ENCODE results near the gene JOSD1. TPM values are rescaled to one million over a fixed set of nuclear protein-coding genes. Genes with fewer than 3 reads are reported as not detected.
A peak's percentile ranks its signal among the peaks of the same experiment; 100 is the strongest.

JOSD1 gene
- total and polyA plus RNA-seq, 4 donors: 35.4 to 51.0 (median 39.8) TPM

GRCh38 chr22:38733724-38734381 lies 33.1 kb upstream of the JOSD1 start:
- H3K36me3 ChIP-seq (ENCODE audit: control insufficient read depth, insufficient read depth, low read length): peaks cover 98% of the 10 kb centered on the region
- no peaks in the 10 kb centered on the region for H3K27me3 ChIP-seq (ENCODE audit: control insufficient read depth, insufficient read depth, low read length)
- H3K4me3 ChIP-seq (ENCODE audit: low read depth, low read length): no peak overlapping the region
- peak overlapping the region; percentile 52 for H3K27ac ChIP-seq (ENCODE audit: low read depth, low read length)
- H3K9me3 ChIP-seq (ENCODE audit: control insufficient read depth, insufficient read depth, low read length): no peaks in the 10 kb centered on the region
- DNase-seq (ENCODE audit: low read depth in 4 of 6, low spot score in 6 of 6): peak in 2 of 6 donors; percentile 64 to 82
- H3K4me1 ChIP-seq (ENCODE audit: control insufficient read depth, insufficient read depth, low read length): peaks cover 33% of the 10 kb centered on the region
- 28% methylated on average over 6 of the region's 8 CpGs for WGBS (ENCODE audit: insufficient coverage)

GRCh38 chr22:38733329-38733723 lies 32.6 kb upstream of the JOSD1 start:
- Histone ChIP-seq H3K4me3 (ENCODE audit: low read depth, low read length) (no peak overlapping the region), H3K36me3 (ENCODE audit: control insufficient read depth, insufficient read depth, low read length) (peaks cover 98% of the 10 kb centered on the region), H3K27me3 (ENCODE audit: control insufficient read depth, insufficient read depth, low read length) (no peaks in the 10 kb centered on the region), H3K9me3 (ENCODE audit: control insufficient read depth, insufficient read depth, low read length) (no peaks in the 10 kb centered on the region), H3K4me1 (ENCODE audit: control insufficient read depth, insufficient read depth, low read length) (peaks cover 35% of the 10 kb centered on the region), H3K27ac (ENCODE audit: low read depth, low read length) (peak overlapping the region; percentile 45)
- 100% methylated on average over 1 of the region's 4 CpGs for WGBS (ENCODE audit: insufficient coverage)
- peak in 2 of 6 donors; percentile 70 to 72 for DNase-seq (ENCODE audit: low read depth in 4 of 6, low spot score in 6 of 6)

GRCh38 chr22:38732251-38732815 lies 31.6 kb upstream of the JOSD1 start:
- Histone ChIP-seq H3K4me3 (ENCODE audit: low read depth, low read length) (no peak overlapping the region), H3K36me3 (ENCODE audit: control insufficient read depth, insufficient read depth, low read length) (peaks cover 98% of the 10 kb centered on the region), H3K27me3 (ENCODE audit: control insufficient read depth, insufficient read depth, low read length) (no peaks in the 10 kb centered on the region), H3K9me3 (ENCODE audit: control insufficient read depth, insufficient read depth, low read length) (no peaks in the 10 kb centered on the region), H3K4me1 (ENCODE audit: control insufficient read depth, insufficient read depth, low read length) (peaks cover 35% of the 10 kb centered on the region), H3K27ac (ENCODE audit: low read depth, low read length) (no peak overlapping the region)
- DNase-seq (ENCODE audit: low read depth in 4 of 6, low spot score in 6 of 6): no peak
- 58% methylated on average over 11 of the region's 13 CpGs for WGBS (ENCODE audit: insufficient coverage)

- Histone ChIP-seq H3K27ac (ENCODE audit: low read depth, low read length) (no peak overlapping the region), H3K4me3 (ENCODE audit: low read depth, low read length) (no peak overlapping the region), H3K4me1 (ENCODE audit: control insufficient read depth, insufficient read depth, low read length) (peaks cover 35% of the 10 kb centered on the region), H3K36me3 (ENCODE audit: control insufficient read depth, insufficient read depth, low read length) (peaks cover 98% of the 10 kb centered on the region), H3K9me3 (ENCODE audit: control insufficient read depth, insufficient read depth, low read length) (no peaks in the 10 kb centered on the region), H3K27me3 (ENCODE audit: control insufficient read depth, insufficient read depth, low read length) (no peaks in the 10 kb centered on the region)
- 84% methylated on average over 3 of the region's 6 CpGs for WGBS (ENCODE audit: insufficient coverage)
- no peak for DNase-seq (ENCODE audit: low read depth in 4 of 6, low spot score in 6 of 6)
Measured at GRCh38 chr22:38731703-38732161, 31.0 kb upstream of the JOSD1 start.

GRCh38 chr22:38730411-38730871 lies 29.7 kb upstream of the JOSD1 start:
- no peaks in the 10 kb centered on the region for H3K9me3 ChIP-seq (ENCODE audit: control insufficient read depth, insufficient read depth, low read length)
- no peaks in the 10 kb centered on the region for H3K27me3 ChIP-seq (ENCODE audit: control insufficient read depth, insufficient read depth, low read length)
- no peak overlapping the region for H3K4me3 ChIP-seq (ENCODE audit: low read depth, low read length)
- no peak overlapping the region for H3K27ac ChIP-seq (ENCODE audit: low read depth, low read length)
- peaks cover 35% of the 10 kb centered on the region for H3K4me1 ChIP-seq (ENCODE audit: control insufficient read depth, insufficient read depth, low read length)
- DNase-seq (ENCODE audit: low read depth in 4 of 6, low spot score in 6 of 6): no peak
- H3K36me3 ChIP-seq (ENCODE audit: control insufficient read depth, insufficient read depth, low read length): peaks cover 98% of the 10 kb centered on the region
- 93% methylated on average over 9 of the region's 13 CpGs for WGBS (ENCODE audit: insufficient coverage)

GRCh38 chr22:38729946-38730345 lies 29.2 kb upstream of the JOSD1 start:
- Histone ChIP-seq H3K4me3 (ENCODE audit: low read depth, low read length) (no peak overlapping the region), H3K27me3 (ENCODE audit: control insufficient read depth, insufficient read depth, low read length) (no peaks in the 10 kb centered on the region), H3K36me3 (ENCODE audit: control insufficient read depth, insufficient read depth, low read length) (peaks cover 97% of the 10 kb centered on the region), H3K4me1 (ENCODE audit: control insufficient read depth, insufficient read depth, low read length) (peaks cover 35% of the 10 kb centered on the region), H3K9me3 (ENCODE audit: control insufficient read depth, insufficient read depth, low read length) (no peaks in the 10 kb centered on the region), H3K27ac (ENCODE audit: low read depth, low read length) (no peak overlapping the region)
- no peak for DNase-seq (ENCODE audit: low read depth in 4 of 6, low spot score in 6 of 6)
- WGBS (ENCODE audit: insufficient coverage): 75% methylated on average over 4 of the region's 6 CpGs

- Histone ChIP-seq H3K27ac (ENCODE audit: low read depth, low read length) (no peak overlapping the region), H3K9me3 (ENCODE audit: control insufficient read depth, insufficient read depth, low read length) (no peaks in the 10 kb centered on the region), H3K36me3 (ENCODE audit: control insufficient read depth, insufficient read depth, low read length) (peaks cover 92% of the 10 kb centered on the region), H3K4me1 (ENCODE audit: control insufficient read depth, insufficient read depth, low read length) (peaks cover 31% of the 10 kb centered on the region), H3K27me3 (ENCODE audit: control insufficient read depth, insufficient read depth, low read length) (no peaks in the 10 kb centered on the region), H3K4me3 (ENCODE audit: low read depth, low read length) (no peak overlapping the region)
- peak in 1 of 6 donors; percentile 51 for DNase-seq (ENCODE audit: low read depth in 4 of 6, low spot score in 6 of 6)
- WGBS (ENCODE audit: insufficient coverage): 80% methylated on average over 13 of the region's 18 CpGs
Measured at GRCh38 chr22:38728871-38729796, 28.4 kb upstream of the JOSD1 start.

GRCh38 chr22:38727530-38728451 lies 27.0 kb upstream of the JOSD1 start:
- peaks cover 18% of the 10 kb centered on the region for H3K4me1 ChIP-seq (ENCODE audit: control insufficient read depth, insufficient read depth, low read length)
- no peaks in the 10 kb centered on the region for H3K27me3 ChIP-seq (ENCODE audit: control insufficient read depth, insufficient read depth, low read length)
- H3K9me3 ChIP-seq (ENCODE audit: control insufficient read depth, insufficient read depth, low read length): no peaks in the 10 kb centered on the region
- no peak overlapping the region for H3K27ac ChIP-seq (ENCODE audit: low read depth, low read length)
- WGBS (ENCODE audit: insufficient coverage): 96% methylated on average over 12 of the region's 15 CpGs
- H3K36me3 ChIP-seq (ENCODE audit: control insufficient read depth, insufficient read depth, low read length): peaks cover 86% of the 10 kb centered on the region
- no peak overlapping the region for H3K4me3 ChIP-seq (ENCODE audit: low read depth, low read length)
- DNase-seq (ENCODE audit: low read depth in 4 of 6, low spot score in 6 of 6): no peak

GRCh38 chr22:38727123-38727522 lies 26.4 kb upstream of the JOSD1 start:
- Histone ChIP-seq H3K27me3 (ENCODE audit: control insufficient read depth, insufficient read depth, low read length) (no peaks in the 10 kb centered on the region), H3K9me3 (ENCODE audit: control insufficient read depth, insufficient read depth, low read length) (no peaks in the 10 kb centered on the region), H3K27ac (ENCODE audit: low read depth, low read length) (no peak overlapping the region), H3K36me3 (ENCODE audit: control insufficient read depth, insufficient read depth, low read length) (peaks cover 82% of the 10 kb centered on the region), H3K4me3 (ENCODE audit: low read depth, low read length) (no peak overlapping the region), H3K4me1 (ENCODE audit: control insufficient read depth, insufficient read depth, low read length) (peaks cover 12% of the 10 kb centered on the region)
- no peak for DNase-seq (ENCODE audit: low read depth in 4 of 6, low spot score in 6 of 6)
- 95% methylated on average over 11 of the region's 12 CpGs for WGBS (ENCODE audit: insufficient coverage)
